Gastroesophageal sphincter (tissue), 4 donors: ENCODE data around the gene C9orf153. TPM values are rescaled to one million over a fixed set of nuclear protein-coding genes. Genes with fewer than 3 reads are reported as not detected.
"Not testable (repeated sequence)": the region's sequence is repeated elsewhere in the genome, so short reads cannot be mapped to it uniquely, and the experiment has no call there.

Source experiments
- ATAC-seq: fragments of 150-250 bp; one replicate; pipeline ENCODE4 v1.9.1; 2016; ENCODE audit warnings: mild to moderate bottlenecking, moderate library complexity
- H3K27ac ChIP-seq, 4 donors: fragments of 200-600 bp; sonication (generic) in 3 of 4; 1 replicate in 3 of 4; 2 replicates in 1 of 4; pipeline ENCODE4 v1.5.1; 2016 to 2019
- H3K27me3 ChIP-seq: fragments of 200-600 bp; sonication (generic); one replicate; pipeline ENCODE4 v1.5.1; 2019
- H3K36me3 ChIP-seq, 2 donors: fragments of 200-600 bp; sonication (generic); one replicate each; pipeline ENCODE4 v1.5.1; 2019; ENCODE audit warnings: control low read depth in 1 of 2
- H3K4me1 ChIP-seq, 3 donors: fragments of 200-600 bp; sonication (generic); 1 replicate in 2 of 3; 2 replicates in 1 of 3; pipeline ENCODE4 v1.5.1; 2016 to 2019; ENCODE audit warnings: control low read depth in 2 of 3
- H3K4me3 ChIP-seq, 2 donors: fragments of 200-600 bp; sonication (generic); one replicate each; pipeline ENCODE4 v1.5.1; 2019; ENCODE audit warnings: mild to moderate bottlenecking in 1 of 2, moderate library complexity in 1 of 2
- H3K9me3 ChIP-seq, 3 donors: fragments of 200-600 bp; sonication (generic); one replicate each; pipeline ENCODE4 v1.5.1; 2017 to 2019; ENCODE audit warnings: control low read depth in 2 of 3
- EP300 ChIP-seq: sonication (generic); formaldehyde crosslinking; IDR thresholded peaks from one replicate; pipeline ENCODE4 v1.6.1; 2017; ENCODE audit warnings: antibody characterized with exemption, mild to moderate bottlenecking
- POLR2A ChIP-seq, 2 donors: fragments of 450-650 bp; IDR thresholded peaks; one replicate each; pipeline ENCODE4 v1.6.1; 2017; ENCODE audit warnings: antibody characterized with exemption in 2 of 2, mild to moderate bottlenecking in 2 of 2, moderate library complexity in 1 of 2
- POLR2AphosphoS5 ChIP-seq: sonication (generic); formaldehyde crosslinking; IDR thresholded peaks from one replicate; pipeline ENCODE4 v1.6.1; 2017; ENCODE audit warnings: antibody characterized with exemption
- WGBS, 2 donors: methylation state at CpG; one replicate each; pipeline ENCODE4 v1.1.5; 2018; ENCODE audit warnings: low coverage in 1 of 2; 5-methylcytosine and 5-hydroxymethylcytosine counted together
- total RNA-seq, 4 donors: library from RNA; depleted of rRNA; stranded (reverse); fragments of >200 nt; gene quantifications; one replicate each; pipeline ENCODE4 v1.1.0, GENCODE V29; 2016
- TF ChIP-seq, protein P1 (sequence below), 4 experiments: fragments of 200-600 bp in 2 of 4; fragments of 450-650 bp in 2 of 4; sonication (generic) in 1 of 4; IDR thresholded peaks; one replicate each; pipeline ENCODE4 v1.5.1; 2017 to 2019; ENCODE audit warnings: antibody characterized with exemption in 4 of 4, mild to moderate bottlenecking in 2 of 4, moderate library complexity in 2 of 4

Gene C9orf153
- total RNA-seq, 4 donors from 2014 or later, result 0.31 to 0.54 (median 0.47) TPM; not detected in 1

DNA sequence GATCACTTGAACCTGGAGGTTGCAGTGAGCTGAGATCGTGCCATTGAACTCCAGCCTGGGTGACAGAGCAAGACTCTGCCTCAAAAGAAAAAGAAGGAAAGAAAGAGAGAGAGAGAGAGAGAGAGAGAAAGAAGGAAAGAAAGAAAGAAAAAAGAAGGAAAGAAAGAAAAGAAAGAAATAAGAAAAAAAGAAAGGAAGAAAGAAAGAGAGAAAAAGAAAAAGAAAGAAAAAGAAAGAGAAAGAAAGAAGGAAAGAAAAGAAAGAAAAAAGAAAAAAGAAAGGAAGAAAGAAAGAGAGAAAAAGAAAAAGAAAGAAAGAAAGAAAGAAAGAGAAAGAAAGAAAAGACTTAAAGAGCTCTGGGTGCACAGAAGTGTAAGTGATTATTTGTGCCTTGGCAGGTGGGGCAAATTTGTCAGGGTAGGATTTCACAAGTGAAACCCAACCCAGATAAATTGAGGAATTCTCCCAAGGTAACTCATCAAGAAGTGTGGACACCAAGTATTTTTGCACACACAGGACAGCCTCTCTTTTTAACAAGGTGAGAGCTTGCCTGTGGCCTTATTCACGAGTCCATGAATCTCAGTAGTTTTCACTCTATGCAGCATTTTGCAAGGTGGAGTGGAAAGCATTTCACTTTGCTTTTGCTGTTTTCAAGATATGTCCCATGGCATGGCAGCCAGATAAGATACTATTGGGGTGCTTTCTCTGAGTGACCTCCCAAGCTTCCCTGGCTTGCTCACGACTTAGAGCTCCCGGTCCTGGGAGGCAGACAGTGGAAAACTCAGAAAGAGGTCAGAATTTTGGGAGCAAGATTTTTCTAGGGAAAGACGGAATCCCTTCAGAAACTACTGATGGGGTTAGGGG is 57.8 kb downstream of the C9orf153 start:
- H3K27ac ChIP-seq, result no peak overlapping the region
- ATAC-seq, result no peak

DNA sequence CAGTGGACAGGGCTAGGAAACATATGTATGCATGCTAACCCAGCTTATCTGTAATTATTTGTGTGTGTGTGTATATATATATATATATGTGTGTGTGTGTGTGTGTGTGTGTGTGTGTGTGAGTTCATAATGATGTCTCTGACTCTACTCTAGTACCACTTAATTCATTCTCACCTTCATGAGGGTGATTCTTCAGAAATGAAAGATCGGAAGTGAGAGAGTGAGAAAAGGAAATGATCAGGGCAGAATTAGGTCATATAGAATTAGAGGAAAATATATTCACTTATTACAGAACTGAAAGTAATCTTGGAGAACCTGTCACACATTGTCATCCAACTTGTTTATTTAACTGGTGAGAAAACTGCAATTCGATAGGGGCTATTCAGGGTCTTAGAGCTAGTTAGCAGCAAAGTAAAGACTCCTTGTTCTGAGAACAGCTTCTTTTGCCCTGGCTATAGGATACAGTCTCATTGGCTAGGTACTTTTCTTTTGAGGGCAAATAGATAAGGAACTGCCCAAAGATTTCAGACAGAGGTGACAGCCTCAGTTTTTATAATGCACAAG is 58.8 kb downstream of the C9orf153 start:
- ATAC-seq, result no peak
- TF ChIP-seq EP300 (no peak), POLR2AphosphoS5 (no peak), POLR2A (IDR thresholded peaks at IDR 0.05) (no peak)
- TF ChIP-seq, protein P1, sequence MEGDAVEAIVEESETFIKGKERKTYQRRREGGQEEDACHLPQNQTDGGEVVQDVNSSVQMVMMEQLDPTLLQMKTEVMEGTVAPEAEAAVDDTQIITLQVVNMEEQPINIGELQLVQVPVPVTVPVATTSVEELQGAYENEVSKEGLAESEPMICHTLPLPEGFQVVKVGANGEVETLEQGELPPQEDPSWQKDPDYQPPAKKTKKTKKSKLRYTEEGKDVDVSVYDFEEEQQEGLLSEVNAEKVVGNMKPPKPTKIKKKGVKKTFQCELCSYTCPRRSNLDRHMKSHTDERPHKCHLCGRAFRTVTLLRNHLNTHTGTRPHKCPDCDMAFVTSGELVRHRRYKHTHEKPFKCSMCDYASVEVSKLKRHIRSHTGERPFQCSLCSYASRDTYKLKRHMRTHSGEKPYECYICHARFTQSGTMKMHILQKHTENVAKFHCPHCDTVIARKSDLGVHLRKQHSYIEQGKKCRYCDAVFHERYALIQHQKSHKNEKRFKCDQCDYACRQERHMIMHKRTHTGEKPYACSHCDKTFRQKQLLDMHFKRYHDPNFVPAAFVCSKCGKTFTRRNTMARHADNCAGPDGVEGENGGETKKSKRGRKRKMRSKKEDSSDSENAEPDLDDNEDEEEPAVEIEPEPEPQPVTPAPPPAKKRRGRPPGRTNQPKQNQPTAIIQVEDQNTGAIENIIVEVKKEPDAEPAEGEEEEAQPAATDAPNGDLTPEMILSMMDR (IDR thresholded peaks at IDR 0.05), result no peak
- 81% methylated on average over 2 of the region's 2 CpGs for WGBS, 2 donors
- peaks cover 0 to 7% (median 0%) of the 10 kb centered on the region in 3 donors for H3K4me1 ChIP-seq
- no peak overlapping the region for H3K4me3 ChIP-seq
- no peaks in the 10 kb centered on the region for H3K9me3 ChIP-seq
- H3K36me3 ChIP-seq, result no peaks in the 10 kb centered on the region
- no peak overlapping the region for H3K27ac ChIP-seq
- no peaks in the 10 kb centered on the region for H3K27me3 ChIP-seq

More for the DNA sequence above, 57.8 kb downstream of the C9orf153 start:
- Histone ChIP-seq H3K4me1 (peaks cover 0 to 7% (median 0%) of the 10 kb centered on the region in 3 donors), H3K4me3 (no peak overlapping the region), H3K36me3 (no peaks in the 10 kb centered on the region), H3K9me3 (no peaks in the 10 kb centered on the region), H3K27me3 (no peaks in the 10 kb centered on the region)
- WGBS, 2 donors, result 73 to 79% methylated on average over 2 to 5 of the region's 5 CpGs
- TF ChIP-seq POLR2A (IDR thresholded peaks at IDR 0.05), result no peak
- TF ChIP-seq EP300, result no peak
- TF ChIP-seq, protein P1 (IDR thresholded peaks at IDR 0.05), result no peak
- TF ChIP-seq POLR2AphosphoS5, result no peak

DNA sequence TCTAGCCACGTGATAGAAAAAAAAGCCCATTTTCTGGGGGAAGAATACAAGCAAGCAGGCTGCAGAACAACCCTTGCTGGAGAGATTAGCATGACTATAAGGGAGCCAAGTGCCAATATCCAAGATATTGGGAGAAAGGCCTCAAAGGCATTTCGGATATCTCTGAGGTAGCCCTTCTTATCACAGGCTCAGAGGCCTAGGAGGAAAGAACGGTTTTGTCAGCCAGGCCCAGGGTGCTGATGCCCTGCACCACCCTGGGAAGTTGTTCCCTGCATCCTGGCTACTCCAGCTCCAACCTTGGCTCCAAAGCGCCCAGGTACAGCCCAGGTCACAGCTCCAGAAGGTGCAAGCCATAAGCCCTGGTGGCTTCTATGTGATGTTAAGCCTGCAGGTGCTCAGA is 66.4 kb downstream of the C9orf153 start:
- no peak for ATAC-seq

DNA sequence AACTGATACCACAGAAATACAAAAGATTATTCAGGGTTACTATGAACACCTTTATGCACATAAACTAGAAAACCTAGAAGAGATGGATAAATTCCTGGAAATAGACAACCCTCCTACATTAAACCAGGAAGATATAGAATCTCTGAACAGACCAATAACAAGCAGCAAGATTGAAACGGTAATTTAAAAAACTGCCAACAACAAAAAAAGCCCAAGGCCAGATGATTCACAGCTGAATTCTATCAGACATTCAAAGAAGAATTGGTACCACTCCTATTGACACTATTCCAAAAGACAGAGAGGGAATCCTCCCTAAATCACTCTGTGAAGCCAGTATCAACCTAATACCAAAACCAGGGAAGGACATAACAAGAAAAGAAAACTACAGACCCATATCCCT is 68.8 kb downstream of the C9orf153 start:
- peaks cover 0 to 54% (median 0%) of the 10 kb centered on the region in 3 donors for H3K9me3 ChIP-seq
- not testable (repeated sequence) for H3K36me3 ChIP-seq, H3K4me1 ChIP-seq, H3K27ac ChIP-seq, H3K27me3 ChIP-seq, H3K4me3 ChIP-seq, ATAC-seq
- 75 to 80% methylated on average over 1 of the region's 1 CpG for WGBS, 2 donors

More for the DNA sequence above, 66.4 kb downstream of the C9orf153 start:
- H3K9me3 ChIP-seq, result peaks cover 0 to 44% (median 0%) of the 10 kb centered on the region in 3 donors
- no peak overlapping the region for H3K4me3 ChIP-seq
- H3K27me3 ChIP-seq, result no peaks in the 10 kb centered on the region
- H3K4me1 ChIP-seq, result no peaks in the 10 kb centered on the region
- no peak overlapping the region for H3K27ac ChIP-seq
- 77 to 80% methylated on average over 2 to 3 of the region's 4 CpGs for WGBS, 2 donors
- H3K36me3 ChIP-seq, result no peaks in the 10 kb centered on the region
- TF ChIP-seq, protein P1 (IDR thresholded peaks at IDR 0.05), result no peak
- TF ChIP-seq POLR2A (IDR thresholded peaks at IDR 0.05) (no peak), POLR2AphosphoS5 (no peak), EP300 (no peak)

DNA sequence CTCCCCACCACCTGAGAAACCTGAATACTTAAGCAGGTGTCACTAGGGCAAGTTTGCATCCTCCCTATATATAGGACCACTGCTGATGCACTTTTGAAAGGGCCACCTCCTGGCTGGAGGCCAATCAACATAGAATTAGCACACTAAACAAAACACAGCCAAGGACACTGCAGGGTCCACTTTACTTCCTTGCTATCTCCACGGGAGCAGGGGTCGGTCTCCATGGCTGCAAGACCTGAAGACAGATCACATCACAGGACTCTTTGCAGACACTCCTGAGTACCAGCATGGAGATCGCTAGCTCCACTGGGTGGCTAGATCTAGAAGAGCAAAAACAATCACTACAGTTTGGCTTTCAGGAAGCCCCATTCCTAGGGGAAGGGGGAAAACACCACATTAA is 72.3 kb downstream of the C9orf153 start:
- Histone ChIP-seq H3K27me3 (no peaks in the 10 kb centered on the region), H3K27ac (no peak overlapping the region), H3K9me3 (peaks cover 0 to 36% (median 0%) of the 10 kb centered on the region in 3 donors), H3K36me3 (no peaks in the 10 kb centered on the region), H3K4me1 (no peaks in the 10 kb centered on the region), H3K4me3 (no peak overlapping the region)
- TF ChIP-seq EP300 (no peak), POLR2A (IDR thresholded peaks at IDR 0.05) (no peak), POLR2AphosphoS5 (no peak)
- TF ChIP-seq, protein P1 (IDR thresholded peaks at IDR 0.05), result no peak
- no peak for ATAC-seq
- WGBS, 2 donors, result 37% methylated on average over 3 of the region's 3 CpGs; no CpG with 5 or more reads in 1 of the 2 donors
